ENCODE measurements around the gene MARCHF9. TPM values are rescaled to one million over a fixed set of nuclear protein-coding genes. Genes with fewer than 3 reads are reported as not detected.

Gene MARCHF9
- total and polyA plus RNA-seq, 5 donors = 14.3 to 17.8 (median 16.3) TPM

DNA sequence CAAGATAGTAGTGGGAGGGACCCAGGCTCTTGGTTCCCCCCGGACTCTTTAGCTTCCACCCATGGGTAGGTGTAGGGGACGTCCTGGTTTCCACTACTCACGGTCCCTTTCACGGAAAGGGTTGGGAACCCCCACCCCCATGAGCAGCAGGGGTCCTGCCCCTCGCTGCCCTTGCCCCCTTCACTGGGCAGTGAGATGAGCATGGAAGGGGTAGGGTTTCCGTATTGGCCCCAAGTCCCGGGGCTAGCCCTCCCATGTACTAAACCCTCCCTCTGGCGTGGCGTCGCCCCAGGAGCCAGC, 29.1 kb upstream of the MARCHF9 start:
- Histone ChIP-seq H3K27me3 (ENCODE audit: control insufficient read depth, insufficient read depth) (no peaks in the 10 kb centered on the region), H3K9me3 (ENCODE audit: control insufficient read depth, low read length) (no peaks in the 10 kb centered on the region), H3K4me3 (ENCODE audit: low read length) (no peak overlapping the region), H3K4me1 (ENCODE audit: control insufficient read depth, insufficient read depth, low read length) (peaks cover 2% of the 10 kb centered on the region), H3K27ac (ENCODE audit: low read length) (no peak overlapping the region)
- ATAC-seq (no peak), DNase-seq (no peak)
- intact Hi-C loops (cut with DNase I) = no loop called here
- 13% methylated on average over 10 of the region's 10 CpGs for WGBS

DNA sequence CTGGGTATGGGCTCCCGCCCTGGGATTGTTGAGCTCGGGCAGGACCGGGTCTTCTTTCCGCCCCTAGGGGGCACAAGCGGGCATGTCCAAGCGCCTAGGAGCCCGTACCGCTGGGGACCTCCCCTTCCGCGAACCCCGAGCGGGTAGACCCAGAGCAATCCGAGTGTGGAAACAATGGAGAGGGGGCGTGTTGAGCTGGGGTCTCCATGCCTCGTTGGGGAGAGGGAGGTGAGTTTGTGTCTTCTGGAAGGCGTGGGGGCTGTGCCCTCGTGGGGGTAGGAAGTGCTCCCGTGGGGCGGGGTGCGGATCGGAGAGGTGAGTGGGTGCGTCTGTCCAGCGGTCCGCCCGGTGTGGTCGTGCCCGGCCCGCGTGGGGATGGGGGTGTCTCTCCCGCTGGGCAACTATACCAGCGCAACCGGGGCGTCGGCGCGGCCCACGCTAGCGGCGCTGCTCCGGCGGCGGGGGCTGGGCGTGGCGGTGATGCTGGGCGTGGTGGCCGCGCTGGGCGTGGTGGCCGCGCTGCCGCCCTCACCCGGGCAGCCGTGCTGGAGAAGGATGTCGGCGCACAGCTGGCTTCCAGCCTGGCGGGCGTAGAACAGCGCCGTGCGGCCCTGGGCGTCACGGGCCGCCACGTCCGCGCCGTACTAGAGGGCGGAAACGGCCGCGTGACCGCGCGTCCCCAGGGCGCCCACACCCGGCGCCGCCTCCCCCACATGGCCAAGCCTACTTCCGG, 28.6 kb upstream of the MARCHF9 start:
- ATAC-seq (peak; percentile 79 to 81), DNase-seq (peak; percentile 84 to 92 (median 88))
- Histone ChIP-seq H3K27ac (ENCODE audit: low read length) (no peak overlapping the region), H3K27me3 (ENCODE audit: control insufficient read depth, insufficient read depth) (no peaks in the 10 kb centered on the region), H3K4me3 (ENCODE audit: low read length) (peak overlapping the region; percentile 39), H3K9me3 (ENCODE audit: control insufficient read depth, low read length) (no peaks in the 10 kb centered on the region), H3K4me1 (ENCODE audit: control insufficient read depth, insufficient read depth, low read length) (peaks cover 2% of the 10 kb centered on the region)
- 10% methylated on average over 79 of the region's 79 CpGs for WGBS
- intact Hi-C loops (cut with DNase I) = no loop called here

DNA sequence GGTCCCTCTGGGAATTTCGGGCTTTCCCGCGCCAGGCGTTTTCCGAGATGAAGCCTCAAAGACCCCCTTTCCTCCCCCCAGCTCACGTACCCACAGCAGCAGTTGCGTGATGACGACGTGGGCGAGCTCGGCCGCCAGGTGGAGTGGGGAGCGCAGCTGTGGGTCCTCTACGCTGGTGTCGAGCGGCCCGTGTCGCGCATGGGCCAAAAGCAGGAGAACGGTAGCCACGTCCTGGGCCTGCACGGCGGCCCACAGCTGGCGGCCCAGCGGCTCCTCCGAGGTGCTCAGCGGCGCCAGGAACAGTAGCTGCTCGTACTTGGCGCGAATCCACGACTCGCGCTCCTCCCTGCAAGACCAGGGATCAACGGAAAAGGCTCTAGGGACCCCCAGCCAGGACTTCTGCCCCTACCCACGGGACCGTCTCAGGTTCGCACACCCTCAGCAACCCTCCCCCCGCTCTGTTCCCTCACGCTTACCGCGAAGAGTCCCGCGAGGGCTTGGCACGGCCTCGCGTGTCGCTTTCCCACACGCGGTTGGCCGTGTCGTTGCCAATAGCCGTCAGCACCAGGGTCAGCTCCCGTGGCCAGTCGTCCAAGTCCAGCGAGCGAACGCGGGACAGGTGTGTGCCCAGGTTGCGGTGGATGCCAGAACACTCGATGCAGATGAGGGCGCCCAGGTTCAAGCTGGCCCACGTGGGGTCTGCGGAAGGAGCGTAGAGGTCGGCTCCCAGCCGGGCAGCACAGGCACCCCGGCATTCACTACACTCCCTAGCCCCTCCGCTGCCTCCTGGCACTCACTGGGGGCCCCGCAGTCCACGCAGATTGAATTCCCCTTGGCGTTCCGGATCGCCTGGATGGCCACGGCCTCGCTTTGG, 27.8 kb upstream of the MARCHF9 start:
- H3K27ac ChIP-seq (ENCODE audit: low read length) = no peak overlapping the region
- intact Hi-C loops (cut with DNase I) = no loop called here
- H3K9me3 ChIP-seq (ENCODE audit: control insufficient read depth, low read length) = no peaks in the 10 kb centered on the region
- peak; percentile 61 to 87 (median 82) for DNase-seq
- 26% methylated on average over 76 of the region's 76 CpGs for WGBS
- no peaks in the 10 kb centered on the region for H3K27me3 ChIP-seq (ENCODE audit: control insufficient read depth, insufficient read depth)
- peak overlapping the region; percentile 39 for H3K4me3 ChIP-seq (ENCODE audit: low read length)
- peaks cover 2% of the 10 kb centered on the region for H3K4me1 ChIP-seq (ENCODE audit: control insufficient read depth, insufficient read depth, low read length)
- peak; percentile 53 to 56 for ATAC-seq

DNA sequence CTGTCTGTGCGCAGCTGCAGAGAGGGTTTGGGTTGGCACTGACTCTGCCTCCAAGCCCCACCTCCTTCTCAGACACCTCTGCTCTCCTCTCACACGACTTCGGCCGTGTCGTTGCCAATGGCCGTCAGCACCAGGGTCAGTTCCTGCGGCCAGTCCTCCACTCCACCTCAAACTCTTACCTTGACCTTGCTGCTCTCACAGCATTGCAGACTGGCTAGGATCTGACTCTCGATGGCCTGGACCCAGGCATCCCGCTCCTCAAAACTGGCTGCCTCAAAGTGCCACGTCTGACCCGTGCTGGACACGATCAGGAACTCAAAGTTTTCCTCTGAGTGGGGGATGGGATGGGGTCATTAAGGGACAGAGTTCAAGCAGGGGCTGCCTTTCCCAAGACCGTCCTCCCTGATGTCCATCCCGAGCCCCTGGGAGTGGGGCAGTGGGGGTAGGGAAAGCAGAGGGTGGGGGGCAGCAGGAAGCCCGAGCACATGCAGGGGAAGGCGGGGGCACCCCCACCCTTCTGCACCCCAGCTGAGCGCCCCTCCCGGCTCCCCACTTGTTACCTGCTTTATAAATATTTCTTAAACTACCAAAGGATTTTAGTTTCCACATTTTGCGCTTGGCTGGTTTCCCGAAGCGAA, 27.0 kb upstream of the MARCHF9 start:
- Histone ChIP-seq H3K4me3 (ENCODE audit: low read length) (no peak overlapping the region), H3K27ac (ENCODE audit: low read length) (no peak overlapping the region)
- WGBS = 46% methylated on average over 21 of the region's 21 CpGs

DNA sequence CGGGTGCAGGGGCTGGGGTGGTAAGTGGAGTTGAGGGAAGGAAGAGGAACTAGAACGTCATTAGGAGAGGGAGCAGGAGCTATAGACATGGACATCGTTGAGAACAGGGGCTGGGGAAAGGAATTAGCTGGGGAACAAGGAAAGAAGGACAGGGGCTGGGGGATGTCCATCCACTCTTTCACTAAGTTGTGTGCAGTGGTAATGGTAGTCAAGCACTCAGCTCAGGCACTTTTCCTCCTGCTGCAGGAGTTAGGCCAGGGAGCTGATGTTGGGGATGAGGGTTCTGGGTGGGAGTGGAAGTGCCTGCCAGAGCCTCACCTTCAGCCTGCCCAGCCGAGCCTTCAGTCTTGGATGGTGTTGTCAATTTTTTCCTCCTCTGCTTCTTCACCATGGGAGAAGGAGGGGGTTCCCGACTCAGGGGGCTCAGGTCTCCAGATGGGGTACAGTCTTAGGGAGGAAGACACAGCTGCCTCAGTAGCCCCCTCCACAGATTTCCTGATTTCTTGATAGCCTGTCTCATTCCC, 25.5 kb upstream of the MARCHF9 start:
- Histone ChIP-seq H3K9me3 (ENCODE audit: control insufficient read depth, low read length) (no peaks in the 10 kb centered on the region), H3K27me3 (ENCODE audit: control insufficient read depth, insufficient read depth) (no peaks in the 10 kb centered on the region), H3K27ac (ENCODE audit: low read length) (no peak overlapping the region), H3K4me3 (ENCODE audit: low read length) (no peak overlapping the region), H3K4me1 (ENCODE audit: control insufficient read depth, insufficient read depth, low read length) (peaks cover 2% of the 10 kb centered on the region)
- DNase-seq (no peak), ATAC-seq (no peak)
- intact Hi-C loops (cut with DNase I) = no loop called here
- 48% methylated on average over 5 of the region's 5 CpGs for WGBS

More for the DNA sequence above, 27.0 kb upstream of the MARCHF9 start:
- no peak for DNase-seq
- intact Hi-C loops (cut with DNase I) = no loop called here
- no peak for ATAC-seq
- Histone ChIP-seq H3K4me1 (ENCODE audit: control insufficient read depth, insufficient read depth, low read length) (peaks cover 2% of the 10 kb centered on the region), H3K9me3 (ENCODE audit: control insufficient read depth, low read length) (no peaks in the 10 kb centered on the region), H3K27me3 (ENCODE audit: control insufficient read depth, insufficient read depth) (no peaks in the 10 kb centered on the region)

DNA sequence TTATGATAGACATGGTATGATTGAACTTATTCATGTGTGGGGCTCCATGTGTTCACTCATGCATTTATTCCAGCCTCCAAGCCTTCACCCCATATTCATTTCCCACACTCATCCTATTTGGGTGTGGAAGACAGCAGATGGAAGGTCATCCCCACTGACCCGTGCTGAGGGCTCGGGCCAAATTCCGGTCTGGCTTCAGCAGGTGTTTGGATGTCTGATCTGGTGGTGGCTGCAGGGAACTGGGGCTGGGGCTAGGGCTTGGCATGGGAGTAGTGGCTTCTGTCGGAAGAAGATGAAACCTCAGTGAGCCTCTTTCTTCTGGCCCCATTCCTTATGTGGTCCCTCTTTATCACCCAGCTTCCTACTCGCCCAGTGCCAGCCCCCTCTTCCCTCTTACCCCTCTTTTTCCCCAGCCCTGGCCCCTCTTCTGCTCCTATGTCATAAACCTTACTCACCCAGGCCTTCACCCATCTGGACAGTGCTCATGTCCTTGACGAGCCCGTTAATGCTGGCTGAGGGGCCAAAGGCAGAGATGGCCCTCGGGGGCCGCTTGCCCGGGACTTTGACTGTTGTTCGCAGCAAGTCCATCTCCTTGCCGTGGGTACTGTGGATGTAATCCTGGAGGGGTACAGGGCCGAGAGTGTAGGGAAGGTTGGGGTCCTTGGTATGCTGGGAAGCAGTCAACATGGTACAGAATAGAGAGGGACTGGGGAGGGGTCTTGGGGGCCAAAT, 24.4 kb upstream of the MARCHF9 start:
- no peak overlapping the region for H3K4me3 ChIP-seq (ENCODE audit: low read length)
- no peak for DNase-seq
- no peaks in the 10 kb centered on the region for H3K9me3 ChIP-seq (ENCODE audit: control insufficient read depth, low read length)
- WGBS = 79% methylated on average over 13 of the region's 13 CpGs
- peaks cover 2% of the 10 kb centered on the region for H3K4me1 ChIP-seq (ENCODE audit: control insufficient read depth, insufficient read depth, low read length)
- ATAC-seq = no peak
- no peaks in the 10 kb centered on the region for H3K27me3 ChIP-seq (ENCODE audit: control insufficient read depth, insufficient read depth)
- intact Hi-C loops (cut with DNase I) = no loop called here
- H3K27ac ChIP-seq (ENCODE audit: low read length) = no peak overlapping the region

DNA sequence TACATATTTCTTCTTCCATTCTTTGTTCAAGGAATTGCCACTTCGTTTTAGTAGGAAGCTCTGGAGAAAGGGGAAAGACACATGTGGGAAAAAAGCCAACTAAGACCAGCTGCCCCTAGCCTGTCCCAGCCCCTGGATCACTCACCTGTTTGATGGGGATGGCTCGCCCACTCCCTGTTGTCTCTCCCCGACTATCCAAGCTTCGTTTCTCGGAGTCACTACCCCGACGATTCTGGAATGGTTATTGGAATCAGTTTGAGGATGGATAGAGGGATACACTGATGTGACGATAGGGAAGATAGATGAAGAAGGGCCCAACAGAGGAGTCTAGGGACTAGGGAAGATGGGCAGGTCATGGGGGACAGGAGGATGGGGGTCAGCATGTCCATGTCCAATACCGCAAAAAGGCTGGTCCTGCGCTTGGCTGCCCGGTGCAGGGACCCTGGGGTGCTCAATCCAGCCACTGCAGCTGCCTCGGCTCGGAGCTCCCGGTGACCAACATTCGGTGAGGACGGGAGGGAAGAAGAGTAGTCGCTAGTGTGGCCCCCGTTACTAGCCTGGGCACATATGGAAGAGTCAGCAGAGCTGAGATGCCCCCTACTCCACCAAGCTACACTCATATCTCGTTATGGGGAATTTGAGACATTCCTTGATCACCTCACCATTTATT, 23.4 kb upstream of the MARCHF9 start:
- DNase-seq (no peak), ATAC-seq (no peak)
- intact Hi-C loops (cut with DNase I) = no loop called here
- Histone ChIP-seq H3K27me3 (ENCODE audit: control insufficient read depth, insufficient read depth) (no peaks in the 10 kb centered on the region), H3K9me3 (ENCODE audit: control insufficient read depth, low read length) (no peaks in the 10 kb centered on the region), H3K27ac (ENCODE audit: low read length) (no peak overlapping the region), H3K4me1 (ENCODE audit: control insufficient read depth, insufficient read depth, low read length) (peaks cover 9% of the 10 kb centered on the region), H3K4me3 (ENCODE audit: low read length) (no peak overlapping the region)
- 78% methylated on average over 19 of the region's 19 CpGs for WGBS

DNA sequence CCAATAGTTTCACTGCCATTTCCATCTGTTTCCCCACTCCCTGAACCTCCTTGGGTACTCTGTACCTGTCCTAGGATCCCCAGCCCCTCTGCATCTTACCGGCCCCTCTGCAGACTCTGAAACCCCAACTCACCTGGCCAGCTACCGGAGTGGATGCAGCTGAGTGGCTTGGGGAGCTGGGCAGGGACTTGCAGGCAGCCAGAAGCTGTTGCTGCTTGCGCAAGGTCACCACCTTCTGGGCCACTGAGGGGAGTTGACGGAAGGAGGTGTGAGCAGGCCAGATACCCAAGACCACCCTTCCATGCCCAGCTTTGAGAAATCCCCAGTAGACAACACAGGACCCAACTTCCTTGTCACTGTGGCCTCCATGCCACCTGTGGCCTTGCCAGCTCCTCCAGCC, 22.6 kb upstream of the MARCHF9 start:
- intact Hi-C loops (cut with DNase I) = no loop called here
- ATAC-seq (no peak), DNase-seq (no peak)
- H3K27ac ChIP-seq (ENCODE audit: low read length) = no peak overlapping the region
- WGBS = 64% methylated on average over 4 of the region's 4 CpGs
- no peaks in the 10 kb centered on the region for H3K27me3 ChIP-seq (ENCODE audit: control insufficient read depth, insufficient read depth)
- no peaks in the 10 kb centered on the region for H3K9me3 ChIP-seq (ENCODE audit: control insufficient read depth, low read length)
- H3K4me1 ChIP-seq (ENCODE audit: control insufficient read depth, insufficient read depth, low read length) = peaks cover 7% of the 10 kb centered on the region
- no peak overlapping the region for H3K4me3 ChIP-seq (ENCODE audit: low read length)

DNA sequence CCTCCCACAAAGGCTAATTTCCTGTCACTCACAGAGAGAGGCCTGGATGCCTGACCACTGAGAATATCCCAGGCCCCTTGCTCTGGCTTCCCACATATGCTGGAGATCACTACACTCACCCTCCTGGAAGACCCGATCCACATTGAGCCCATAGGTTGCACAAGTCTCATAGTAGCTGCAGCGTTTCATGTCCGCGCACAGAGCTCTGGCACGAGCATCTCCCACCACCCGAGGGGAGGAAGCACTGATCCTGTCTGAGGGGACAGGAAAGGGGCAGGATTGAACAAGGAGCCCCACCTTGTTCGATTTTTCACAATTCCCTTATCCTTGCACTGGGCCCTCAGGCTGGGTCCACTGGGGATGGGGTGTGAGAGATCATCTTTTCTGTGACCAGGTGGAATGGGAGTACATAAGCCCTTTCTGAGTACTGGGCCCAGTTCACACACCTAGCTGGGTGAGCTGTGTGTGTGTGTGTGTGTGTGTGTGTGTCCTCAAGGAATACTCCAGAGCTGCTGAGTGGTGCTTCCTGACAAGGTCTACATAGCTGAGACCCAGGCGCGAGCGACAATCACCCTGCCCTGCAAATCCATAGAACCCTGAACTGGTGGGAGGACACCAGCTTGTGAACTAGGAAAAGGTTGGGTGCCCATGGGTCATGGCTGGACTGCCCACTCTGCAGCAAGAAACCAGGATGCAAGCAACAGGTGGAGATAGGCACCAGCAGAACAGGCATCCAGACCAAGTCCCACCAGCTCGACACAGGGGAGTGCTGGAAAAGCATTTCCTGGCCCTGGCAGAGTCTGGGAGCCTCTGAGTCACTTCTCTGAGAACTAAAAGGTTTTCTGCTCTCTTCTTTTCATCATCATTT, 21.9 kb upstream of the MARCHF9 start:
- no peaks in the 10 kb centered on the region for H3K27me3 ChIP-seq (ENCODE audit: control insufficient read depth, insufficient read depth)
- no peak overlapping the region for H3K4me3 ChIP-seq (ENCODE audit: low read length)
- H3K27ac ChIP-seq (ENCODE audit: low read length) = no peak overlapping the region
- no peak for DNase-seq
- no peak for ATAC-seq
- intact Hi-C loops (cut with DNase I) = no loop called here
- 78% methylated on average over 11 of the region's 11 CpGs for WGBS
- H3K4me1 ChIP-seq (ENCODE audit: control insufficient read depth, insufficient read depth, low read length) = peaks cover 11% of the 10 kb centered on the region
- H3K9me3 ChIP-seq (ENCODE audit: control insufficient read depth, low read length) = no peaks in the 10 kb centered on the region

Data from right cardiac atrium (tissue), 5 donors.